Left ventricle myocardium inferior (tissue), 1 donor: ENCODE data around the gene SLC15A1. TPM values are rescaled to one million over a fixed set of nuclear protein-coding genes. Genes with fewer than 3 reads are reported as not detected.

Experiments
- DNase-seq: peaks from one replicate; pipeline ENCODE4 v3.0.0-alpha.2; 2020
- H3K27ac ChIP-seq: fragments of 200-600 bp; replicated peaks from 2 replicates; pipeline ENCODE4 v1.8.0; 2021
- H3K27me3 ChIP-seq: fragments of 200-600 bp; 2 replicates; pipeline ENCODE4 v1.8.0; 2021; ENCODE audit warnings: low read depth
- H3K36me3 ChIP-seq: fragments of 200-600 bp; 2 replicates; pipeline ENCODE4 v1.8.0; 2021
- H3K4me1 ChIP-seq: fragments of 200-600 bp; 2 replicates; pipeline ENCODE4 v1.8.0; 2021
- H3K4me3 ChIP-seq: fragments of 200-600 bp; 2 replicates; pipeline ENCODE4 v1.8.0; 2021; ENCODE audit warnings: mild to moderate bottlenecking, moderate library complexity
- H3K9me3 ChIP-seq: fragments of 200-600 bp; replicated peaks from 2 replicates; pipeline ENCODE4 v1.8.0; 2021
- CTCF ChIP-seq: fragments of 200-600 bp; IDR thresholded peaks from 2 replicates; pipeline ENCODE4 v1.8.0; 2021; ENCODE audit warnings: antibody characterized with exemption, mild to moderate bottlenecking, borderline replicate concordance
- intact Hi-C: fragments of 100-400 bp; cut with micrococcal nuclease; formaldehyde crosslinking; loops from one replicate; pipeline ENCODE4 v1.11.0; 2022
- total RNA-seq: library from RNA; stranded (reverse); fragmentation: NEBNext Ultra II Directional; extraction: Animal tissue kit (Norgen Biotek cat#: 25700); gene quantifications from one replicate; pipeline ENCODE4 v1.2.1, GENCODE V29; 2021
- donor health status: DM: no; HTN: yes; CAD: no; lungs with severe emphysema.

The SLC15A1 gene
- total RNA-seq, 1 donor from 2014 or later, result not detected

DNA sequence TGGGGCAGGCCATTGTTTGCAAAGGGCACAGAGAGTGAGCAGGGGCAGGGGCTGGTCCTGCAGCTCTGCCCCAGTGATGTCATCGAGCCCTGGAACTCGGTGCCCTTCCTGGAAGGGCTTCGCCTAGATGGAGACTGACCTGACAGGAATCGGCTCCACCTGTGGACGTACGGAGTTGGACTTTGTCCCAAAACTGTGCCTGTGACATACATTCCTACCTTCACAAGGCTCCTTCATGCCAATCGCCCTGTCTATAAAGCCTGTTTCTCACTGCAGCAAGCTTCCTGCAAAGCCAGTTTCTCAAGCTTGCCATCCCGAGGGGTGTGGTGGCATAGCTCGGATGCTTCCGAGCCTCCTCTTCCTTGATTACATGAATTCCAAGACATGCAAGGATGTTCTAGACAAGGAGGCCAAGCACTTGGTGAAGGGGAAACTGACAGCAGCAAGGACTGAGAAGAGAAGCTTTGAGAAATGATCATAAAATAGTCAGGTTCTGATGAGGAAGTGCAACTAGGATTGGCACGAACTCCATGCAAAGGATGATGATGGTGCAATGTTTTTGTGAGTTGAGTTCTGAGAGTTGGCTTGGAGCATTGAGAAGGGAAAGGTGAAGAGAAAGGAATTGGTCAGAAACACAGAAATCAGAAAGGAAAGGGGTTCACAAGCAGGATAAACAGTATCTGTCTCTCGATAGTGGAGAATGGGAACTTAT lies 101.9 kb downstream of the SLC15A1 start:
- TF ChIP-seq CTCF, result no peak
- no peaks in the 10 kb centered on the region for H3K9me3 ChIP-seq
- no peaks in the 10 kb centered on the region for H3K27me3 ChIP-seq
- H3K27ac ChIP-seq, result no peak overlapping the region
- intact Hi-C loops, result loop anchor here (5.0 kb wide), 1 partner anchor 203 kb away; no protein-coding TSS in a partner anchor
- no peak overlapping the region for H3K4me3 ChIP-seq
- peaks cover 7% of the 10 kb centered on the region for H3K4me1 ChIP-seq
- H3K36me3 ChIP-seq, result no peaks in the 10 kb centered on the region
- no peak for DNase-seq

DNA sequence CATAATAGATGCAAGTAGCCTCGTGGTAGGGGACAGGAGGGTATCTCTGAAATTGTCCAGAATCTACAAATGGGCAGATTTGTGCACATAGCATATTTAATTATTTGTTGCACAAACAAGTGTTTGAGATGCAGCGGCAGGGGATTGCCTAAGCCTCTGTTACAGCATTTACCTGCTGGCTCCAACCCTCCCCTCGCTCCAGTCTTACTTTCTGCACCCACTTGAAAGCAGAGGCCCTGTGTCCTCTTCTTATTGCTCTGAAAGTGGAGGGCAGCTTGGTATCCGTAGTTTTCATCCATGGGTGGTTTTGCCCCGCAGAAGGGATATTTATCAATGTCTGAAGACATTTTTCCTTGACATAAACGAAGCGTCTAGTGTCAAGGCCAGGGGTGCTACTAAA lies 102.6 kb downstream of the SLC15A1 start:
- Histone ChIP-seq H3K4me3 (no peak overlapping the region), H3K27me3 (no peaks in the 10 kb centered on the region), H3K27ac (no peak overlapping the region), H3K4me1 (peaks cover 7% of the 10 kb centered on the region), H3K9me3 (no peaks in the 10 kb centered on the region), H3K36me3 (no peaks in the 10 kb centered on the region)
- DNase-seq, result no peak
- intact Hi-C loops, result loop anchor here (5.0 kb wide), 1 partner anchor 203 kb away; no protein-coding TSS in a partner anchor
- no peak for TF ChIP-seq CTCF

GRCh38 chr13:98648686-98649085 lies 103.8 kb downstream of the SLC15A1 start:
- Histone ChIP-seq H3K4me1 (peaks cover 7% of the 10 kb centered on the region), H3K27ac (no peak overlapping the region), H3K9me3 (no peaks in the 10 kb centered on the region), H3K4me3 (no peak overlapping the region), H3K36me3 (no peaks in the 10 kb centered on the region), H3K27me3 (no peaks in the 10 kb centered on the region)
- intact Hi-C loops, result no loop called here
- no peak for TF ChIP-seq CTCF
- DNase-seq, result no peak

GRCh38 chr13:98648141-98648540 lies 104.3 kb downstream of the SLC15A1 start:
- DNase-seq, result no peak
- Histone ChIP-seq H3K4me1 (peaks cover 2% of the 10 kb centered on the region), H3K9me3 (no peaks in the 10 kb centered on the region), H3K4me3 (no peak overlapping the region), H3K36me3 (no peaks in the 10 kb centered on the region), H3K27ac (no peak overlapping the region), H3K27me3 (no peaks in the 10 kb centered on the region)
- intact Hi-C loops, result no loop called here
- TF ChIP-seq CTCF, result no peak

DNA sequence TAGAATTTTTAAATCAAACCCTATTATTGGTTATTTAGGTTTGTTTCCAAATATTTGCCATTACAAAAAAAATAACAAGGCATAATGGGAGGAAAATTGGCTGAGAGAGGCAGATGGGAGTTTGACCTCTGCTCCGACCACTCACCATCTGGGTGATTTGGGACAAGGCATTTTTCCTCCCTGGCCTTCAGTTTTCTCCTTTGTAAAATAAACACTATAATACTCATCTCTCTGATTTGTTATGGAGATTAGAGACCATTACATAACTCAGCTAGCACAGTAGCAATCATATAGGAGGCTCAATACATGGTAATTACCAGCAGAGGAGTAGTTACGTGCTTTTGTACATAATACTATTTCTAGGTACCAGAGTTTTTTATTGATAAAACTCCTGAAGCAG lies 105.4 kb downstream of the SLC15A1 start:
- Histone ChIP-seq H3K4me3 (no peak overlapping the region), H3K36me3 (no peaks in the 10 kb centered on the region), H3K9me3 (no peaks in the 10 kb centered on the region), H3K27me3 (no peaks in the 10 kb centered on the region), H3K27ac (no peak overlapping the region), H3K4me1 (no peaks in the 10 kb centered on the region)
- no peak for TF ChIP-seq CTCF
- DNase-seq, result no peak
- intact Hi-C loops, result no loop called here
